Lower lobe of right lung (tissue), 2 donors: ENCODE measurements around the gene BBOX1. TPM values are rescaled to one million over a fixed set of nuclear protein-coding genes. Genes with fewer than 3 reads are reported as not detected.
"Not testable (repeated sequence)": the region's sequence is repeated elsewhere in the genome, so short reads cannot be mapped to it uniquely, and the experiment has no call there.

Experiments used
- ATAC-seq, 2 donors: fragments of 200-7000 bp; cut with Tn5 transposase; one replicate each; pipeline ENCODE4 v1.9.1; 2020 to 2022; ENCODE audit warnings: mild to moderate bottlenecking in 2 of 2, moderate library complexity in 2 of 2
- DNase-seq: peaks from one replicate; pipeline ENCODE4 v3.0.0-alpha.2; 2020
- H3K27ac ChIP-seq: fragments of 200-600 bp; one replicate; pipeline ENCODE4 v1.8.0; 2022
- H3K27me3 ChIP-seq: fragments of 200-600 bp; one replicate; pipeline ENCODE4 v1.8.0; 2022; ENCODE audit warnings: low read depth
- H3K36me3 ChIP-seq: fragments of 200-600 bp; one replicate; pipeline ENCODE4 v1.8.0; 2022; ENCODE audit warnings: mild to moderate bottlenecking
- H3K4me1 ChIP-seq: fragments of 200-600 bp; one replicate; pipeline ENCODE4 v1.8.0; 2022
- H3K4me3 ChIP-seq: fragments of 200-600 bp; one replicate; pipeline ENCODE4 v1.8.0; 2022; ENCODE audit warnings: mild to moderate bottlenecking
- H3K9me3 ChIP-seq: fragments of 200-600 bp; one replicate; pipeline ENCODE4 v1.8.0; 2022
- CTCF ChIP-seq: fragments of 200-600 bp; IDR thresholded peaks from one replicate; pipeline ENCODE4 v1.8.0; 2022; ENCODE audit warnings: antibody characterized with exemption, mild to moderate bottlenecking
- intact Hi-C: fragments of 100-400 bp; cut with DNase I; formaldehyde crosslinking; loops from one replicate; pipeline ENCODE4 v1.11.0; 2022
- total RNA-seq: library from RNA; stranded (reverse); fragmentation: NEBNext Ultra II Directional; extraction: Animal tissue kit (Norgen Biotek cat#: 25700); gene quantifications from one replicate; pipeline ENCODE4 v1.2.1, GENCODE V29; 2021
- donor health status: DM: no; HTN: yes; CAD: no; lungs with severe emphysema.

Gene BBOX1
- total RNA-seq, 1 donor from 2014 or later = 0.38 TPM

- no peak for TF ChIP-seq CTCF
Measured at GRCh38 chr11:27085111-27085510, 44.5 kb downstream of the BBOX1 start.

GRCh38 chr11:27085605-27086004, 45.0 kb downstream of the BBOX1 start:
- H3K36me3 ChIP-seq = no peaks in the 10 kb centered on the region
- no peak overlapping the region for H3K27ac ChIP-seq
- ATAC-seq (no peak), DNase-seq (no peak)
- H3K4me3 ChIP-seq = no peak overlapping the region
- H3K4me1 ChIP-seq = no peaks in the 10 kb centered on the region
- TF ChIP-seq CTCF = no peak
- intact Hi-C loops = no loop called here
- H3K9me3 ChIP-seq = peaks cover 2% of the 10 kb centered on the region
- no peaks in the 10 kb centered on the region for H3K27me3 ChIP-seq

More at GRCh38 chr11:27085111-27085510, 44.5 kb downstream of the BBOX1 start:
- H3K36me3 ChIP-seq = no peaks in the 10 kb centered on the region
- no peak overlapping the region for H3K27ac ChIP-seq
- H3K27me3 ChIP-seq = no peaks in the 10 kb centered on the region
- no peaks in the 10 kb centered on the region for H3K4me1 ChIP-seq
- H3K4me3 ChIP-seq = no peak overlapping the region
- intact Hi-C loops = no loop called here
- no peak for ATAC-seq
- H3K9me3 ChIP-seq = no peaks in the 10 kb centered on the region
- DNase-seq = no peak

- ATAC-seq (no peak), DNase-seq (no peak)
- no peak for TF ChIP-seq CTCF
- no peak overlapping the region for H3K4me3 ChIP-seq
- no peaks in the 10 kb centered on the region for H3K4me1 ChIP-seq
- peaks cover 4% of the 10 kb centered on the region for H3K9me3 ChIP-seq
- intact Hi-C loops = no loop called here
- H3K27me3 ChIP-seq = no peaks in the 10 kb centered on the region
- no peak overlapping the region for H3K27ac ChIP-seq
- H3K36me3 ChIP-seq = no peaks in the 10 kb centered on the region
Measured at GRCh38 chr11:27087432-27087831, 46.8 kb downstream of the BBOX1 start.

GRCh38 chr11:27088353-27088752, 47.7 kb downstream of the BBOX1 start:
- ATAC-seq (no peak), DNase-seq (no peak)
- no peaks in the 10 kb centered on the region for H3K4me1 ChIP-seq
- TF ChIP-seq CTCF = no peak
- H3K36me3 ChIP-seq = no peaks in the 10 kb centered on the region
- no peak overlapping the region for H3K27ac ChIP-seq
- peaks cover 4% of the 10 kb centered on the region for H3K9me3 ChIP-seq
- intact Hi-C loops = no loop called here
- no peak overlapping the region for H3K4me3 ChIP-seq
- no peaks in the 10 kb centered on the region for H3K27me3 ChIP-seq

- no peak for TF ChIP-seq CTCF
- no peak for ATAC-seq
- intact Hi-C loops = no loop called here
- Histone ChIP-seq H3K36me3 (no peaks in the 10 kb centered on the region), H3K27me3 (no peaks in the 10 kb centered on the region), H3K9me3 (peaks cover 4% of the 10 kb centered on the region), H3K4me1 (no peaks in the 10 kb centered on the region), H3K27ac (no peak overlapping the region), H3K4me3 (no peak overlapping the region)
- DNase-seq = no peak
Measured at GRCh38 chr11:27089746-27090145, 49.1 kb downstream of the BBOX1 start.

- H3K36me3 ChIP-seq, intact Hi-C loops, H3K9me3 ChIP-seq, ATAC-seq, H3K27ac ChIP-seq, H3K4me1 ChIP-seq, DNase-seq, H3K4me3 ChIP-seq, H3K27me3 ChIP-seq: not testable (repeated sequence)
Measured at GRCh38 chr11:27090357-27090948, 49.8 kb downstream of the BBOX1 start.
